ENCODE measurements around the gene MYH9. TPM values are rescaled to one million over a fixed set of nuclear protein-coding genes. Genes with fewer than 3 reads are reported as not detected.

MYH9 gene
- total RNA-seq, 1 donor from 2014 or later, result 111 TPM

- Histone ChIP-seq H3K4me1 (ENCODE audit: control insufficient read depth in 3 of 3, insufficient read depth in 3 of 3, low read length in 3 of 3) (peaks cover 35 to 54% (median 52%) of the 10 kb centered on the region in 3 donors), H3K9me3 (ENCODE audit: control insufficient read depth in 3 of 3, low read length in 3 of 3) (no peaks in the 10 kb centered on the region), H3K27ac (ENCODE audit: low read depth, low read length) (peak overlapping the region; percentile 75), H3K9ac (ENCODE audit: low read depth in 1 of 3, low read length in 3 of 3) (peak overlapping the region in 1 of 3 donors; percentile 45), H3K36me3 (ENCODE audit: control insufficient read depth in 3 of 3, insufficient read depth in 3 of 3, low read length in 3 of 3) (peaks cover 61% of the 10 kb centered on the region in 3 donors), H3K27me3 (ENCODE audit: control insufficient read depth in 3 of 3, insufficient read depth in 3 of 3, low read length in 3 of 3) (no peaks in the 10 kb centered on the region), H3K4me3 (ENCODE audit: low read length in 3 of 3) (no peak overlapping the region)
Observed at GRCh38 chr22:36319595-36320497, 67.9 kb downstream of the MYH9 start.

DNA sequence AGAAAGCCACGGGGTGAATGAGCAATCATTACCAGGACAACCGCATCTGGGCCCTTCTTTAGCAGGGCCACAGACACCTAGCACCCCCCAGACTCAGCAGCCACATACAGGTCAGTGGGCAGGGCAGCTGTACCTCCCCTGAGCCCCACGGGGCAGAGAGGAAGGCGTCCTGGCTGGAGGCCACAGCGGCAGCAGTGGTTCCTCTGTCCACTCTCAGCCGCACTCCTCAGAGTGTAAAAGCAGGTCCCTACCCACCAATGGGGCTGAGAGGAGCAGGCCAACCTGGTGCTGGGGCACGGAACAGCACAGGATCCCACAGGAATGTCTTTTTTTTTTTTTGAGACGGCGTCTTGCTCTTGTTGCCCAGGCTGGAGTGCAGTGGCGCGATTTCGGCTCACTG lies 69.3 kb downstream of the MYH9 start:
- H3K4me3 ChIP-seq (ENCODE audit: low read length in 3 of 3), result no peak overlapping the region
- H3K27ac ChIP-seq (ENCODE audit: low read depth, low read length), result peak overlapping the region; percentile 75
- peak overlapping the region in 1 of 3 donors; percentile 64 for H3K9ac ChIP-seq (ENCODE audit: low read depth in 1 of 3, low read length in 3 of 3)
- H3K4me1 ChIP-seq (ENCODE audit: control insufficient read depth in 3 of 3, insufficient read depth in 3 of 3, low read length in 3 of 3), result peaks cover 21 to 40% (median 38%) of the 10 kb centered on the region in 3 donors
- H3K27me3 ChIP-seq (ENCODE audit: control insufficient read depth in 3 of 3, insufficient read depth in 3 of 3, low read length in 3 of 3), result no peaks in the 10 kb centered on the region
- H3K9me3 ChIP-seq (ENCODE audit: control insufficient read depth in 3 of 3, low read length in 3 of 3), result no peaks in the 10 kb centered on the region
- H3K36me3 ChIP-seq (ENCODE audit: control insufficient read depth in 3 of 3, insufficient read depth in 3 of 3, low read length in 3 of 3), result peaks cover 66 to 74% (median 67%) of the 10 kb centered on the region in 3 donors

DNA sequence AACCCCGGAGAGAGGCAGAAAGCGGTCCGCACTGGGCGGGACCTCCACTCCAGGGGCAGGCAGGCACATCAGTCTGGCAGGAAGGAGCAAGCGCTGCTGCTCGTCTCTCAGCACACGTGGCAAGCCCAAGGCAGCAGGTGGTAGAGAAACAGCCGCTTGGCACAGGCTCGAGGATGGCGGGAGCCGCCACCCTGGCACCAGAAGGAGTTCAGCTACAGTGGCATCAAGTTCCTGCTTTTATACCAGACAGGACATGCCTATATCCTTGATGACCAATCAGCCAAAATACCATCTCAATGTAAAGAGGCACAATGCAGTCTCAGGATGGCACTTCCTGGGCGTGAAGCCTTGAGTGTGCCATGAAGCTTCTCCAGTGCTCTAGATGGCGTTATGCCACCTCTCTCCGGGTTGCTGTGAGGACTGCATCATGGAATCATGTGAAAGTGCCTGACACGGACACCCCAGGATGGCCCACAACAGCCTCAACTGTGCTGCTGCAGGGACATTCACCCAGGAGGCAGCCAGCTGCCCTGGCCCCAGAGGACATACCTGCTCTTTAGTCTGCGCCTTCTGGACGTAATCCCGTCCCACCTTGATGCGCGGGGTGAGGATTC lies 70.0 kb downstream of the MYH9 start:
- H3K27ac ChIP-seq (ENCODE audit: low read depth, low read length), result peak overlapping the region; percentile 75
- no peaks in the 10 kb centered on the region for H3K9me3 ChIP-seq (ENCODE audit: control insufficient read depth in 3 of 3, low read length in 3 of 3)
- H3K9ac ChIP-seq (ENCODE audit: low read depth in 1 of 3, low read length in 3 of 3), result peak overlapping the region in 2 of 3 donors; percentile 20 to 64
- peaks cover 14 to 34% (median 31%) of the 10 kb centered on the region in 3 donors for H3K4me1 ChIP-seq (ENCODE audit: control insufficient read depth in 3 of 3, insufficient read depth in 3 of 3, low read length in 3 of 3)
- no peaks in the 10 kb centered on the region for H3K27me3 ChIP-seq (ENCODE audit: control insufficient read depth in 3 of 3, insufficient read depth in 3 of 3, low read length in 3 of 3)
- peaks cover 63 to 73% (median 70%) of the 10 kb centered on the region in 3 donors for H3K36me3 ChIP-seq (ENCODE audit: control insufficient read depth in 3 of 3, insufficient read depth in 3 of 3, low read length in 3 of 3)
- peak overlapping the region in 2 of 3 donors; percentile 6 to 14 for H3K4me3 ChIP-seq (ENCODE audit: low read length in 3 of 3)

DNA sequence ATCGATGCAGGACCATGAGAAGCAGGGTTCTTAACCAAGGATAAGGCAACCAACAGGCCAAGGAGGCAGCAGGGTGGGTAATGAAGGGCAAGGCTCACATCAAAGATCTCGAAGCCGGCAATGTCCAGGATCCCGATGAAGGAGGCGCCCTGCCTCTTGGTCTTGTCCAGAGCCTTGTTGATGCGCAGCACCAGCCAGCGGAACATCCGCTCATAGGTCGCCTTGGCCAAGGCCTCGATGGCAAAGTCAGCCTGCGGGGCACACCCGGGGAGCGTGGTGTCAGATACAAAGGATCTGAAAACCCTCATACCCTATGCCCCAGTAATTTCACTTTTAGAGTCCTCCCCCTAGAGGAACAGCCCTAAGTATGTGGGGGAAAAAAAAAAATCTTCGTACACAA lies 71.3 kb downstream of the MYH9 start:
- Histone ChIP-seq H3K4me3 (ENCODE audit: low read length in 3 of 3) (no peak overlapping the region), H3K27ac (ENCODE audit: low read depth, low read length) (no peak overlapping the region), H3K27me3 (ENCODE audit: control insufficient read depth in 3 of 3, insufficient read depth in 3 of 3, low read length in 3 of 3) (no peaks in the 10 kb centered on the region), H3K4me1 (ENCODE audit: control insufficient read depth in 3 of 3, insufficient read depth in 3 of 3, low read length in 3 of 3) (peaks cover 13 to 25% (median 23%) of the 10 kb centered on the region in 3 donors), H3K36me3 (ENCODE audit: control insufficient read depth in 3 of 3, insufficient read depth in 3 of 3, low read length in 3 of 3) (peaks cover 62 to 72% (median 71%) of the 10 kb centered on the region in 3 donors), H3K9ac (ENCODE audit: low read depth in 1 of 3, low read length in 3 of 3) (no peak overlapping the region), H3K9me3 (ENCODE audit: control insufficient read depth in 3 of 3, low read length in 3 of 3) (no peaks in the 10 kb centered on the region)

GRCh38 chr22:36315325-36315724 lies 72.4 kb downstream of the MYH9 start:
- Histone ChIP-seq H3K4me1 (ENCODE audit: control insufficient read depth in 3 of 3, insufficient read depth in 3 of 3, low read length in 3 of 3) (peaks cover 13 to 25% (median 19%) of the 10 kb centered on the region in 3 donors), H3K4me3 (ENCODE audit: low read length in 3 of 3) (no peak overlapping the region), H3K9me3 (ENCODE audit: control insufficient read depth in 3 of 3, low read length in 3 of 3) (no peaks in the 10 kb centered on the region), H3K27me3 (ENCODE audit: control insufficient read depth in 3 of 3, insufficient read depth in 3 of 3, low read length in 3 of 3) (no peaks in the 10 kb centered on the region), H3K36me3 (ENCODE audit: control insufficient read depth in 3 of 3, insufficient read depth in 3 of 3, low read length in 3 of 3) (peaks cover 65 to 74% (median 74%) of the 10 kb centered on the region in 3 donors), H3K9ac (ENCODE audit: low read depth in 1 of 3, low read length in 3 of 3) (no peak overlapping the region), H3K27ac (ENCODE audit: low read depth, low read length) (no peak overlapping the region)

DNA sequence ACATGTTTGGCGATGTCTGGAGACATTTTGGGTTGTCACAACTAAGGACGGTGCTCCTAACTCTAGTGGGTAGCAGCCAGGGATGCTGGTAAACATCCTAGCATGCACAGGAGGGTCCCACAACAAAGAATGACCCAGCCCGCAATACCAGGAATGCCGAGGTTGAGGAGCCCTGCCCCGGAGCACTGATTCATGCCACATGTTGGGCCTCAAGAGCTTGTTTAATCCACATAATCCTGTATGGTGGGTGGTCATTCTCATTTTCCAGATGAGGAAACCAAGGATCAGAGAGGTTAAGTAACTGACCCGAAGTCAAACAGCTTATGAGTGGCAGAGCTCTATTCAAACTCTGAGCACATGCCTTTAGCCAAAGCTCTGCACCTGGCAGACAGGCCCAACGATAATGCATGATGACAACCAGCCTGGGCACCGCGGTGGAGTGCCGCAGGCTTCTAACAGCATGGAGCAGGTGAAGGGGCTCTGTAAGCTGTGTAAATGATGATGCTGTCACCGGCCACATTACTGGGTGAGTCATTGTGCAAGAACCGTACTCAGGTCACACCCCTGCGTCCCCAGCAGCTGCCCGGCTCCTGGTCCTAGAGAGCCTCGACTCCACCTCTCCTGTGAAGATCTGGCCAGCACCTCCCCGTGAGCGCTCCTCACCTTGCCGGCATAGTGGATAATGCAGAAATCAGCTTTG lies 76.2 kb downstream of the MYH9 start:
- H3K27me3 ChIP-seq (ENCODE audit: control insufficient read depth in 3 of 3, insufficient read depth in 3 of 3, low read length in 3 of 3), result no peaks in the 10 kb centered on the region
- H3K9ac ChIP-seq (ENCODE audit: low read depth in 1 of 3, low read length in 3 of 3), result no peak overlapping the region
- H3K4me1 ChIP-seq (ENCODE audit: control insufficient read depth in 3 of 3, insufficient read depth in 3 of 3, low read length in 3 of 3), result no peaks in the 10 kb centered on the region
- H3K4me3 ChIP-seq (ENCODE audit: low read length in 3 of 3), result no peak overlapping the region
- H3K36me3 ChIP-seq (ENCODE audit: control insufficient read depth in 3 of 3, insufficient read depth in 3 of 3, low read length in 3 of 3), result peaks cover 68 to 76% (median 69%) of the 10 kb centered on the region in 3 donors
- H3K9me3 ChIP-seq (ENCODE audit: control insufficient read depth in 3 of 3, low read length in 3 of 3), result no peaks in the 10 kb centered on the region
- no peak overlapping the region for H3K27ac ChIP-seq (ENCODE audit: low read depth, low read length)

GRCh38 chr22:36308880-36309279 lies 78.9 kb downstream of the MYH9 start:
- Histone ChIP-seq H3K27me3 (ENCODE audit: control insufficient read depth in 3 of 3, insufficient read depth in 3 of 3, low read length in 3 of 3) (no peaks in the 10 kb centered on the region), H3K9ac (ENCODE audit: low read depth in 1 of 3, low read length in 3 of 3) (no peak overlapping the region), H3K36me3 (ENCODE audit: control insufficient read depth in 3 of 3, insufficient read depth in 3 of 3, low read length in 3 of 3) (peaks cover 77 to 83% (median 81%) of the 10 kb centered on the region in 3 donors), H3K4me3 (ENCODE audit: low read length in 3 of 3) (no peak overlapping the region), H3K27ac (ENCODE audit: low read depth, low read length) (no peak overlapping the region), H3K4me1 (ENCODE audit: control insufficient read depth in 3 of 3, insufficient read depth in 3 of 3, low read length in 3 of 3) (peaks cover 0 to 5% (median 0%) of the 10 kb centered on the region in 3 donors), H3K9me3 (ENCODE audit: control insufficient read depth in 3 of 3, low read length in 3 of 3) (no peaks in the 10 kb centered on the region)

DNA sequence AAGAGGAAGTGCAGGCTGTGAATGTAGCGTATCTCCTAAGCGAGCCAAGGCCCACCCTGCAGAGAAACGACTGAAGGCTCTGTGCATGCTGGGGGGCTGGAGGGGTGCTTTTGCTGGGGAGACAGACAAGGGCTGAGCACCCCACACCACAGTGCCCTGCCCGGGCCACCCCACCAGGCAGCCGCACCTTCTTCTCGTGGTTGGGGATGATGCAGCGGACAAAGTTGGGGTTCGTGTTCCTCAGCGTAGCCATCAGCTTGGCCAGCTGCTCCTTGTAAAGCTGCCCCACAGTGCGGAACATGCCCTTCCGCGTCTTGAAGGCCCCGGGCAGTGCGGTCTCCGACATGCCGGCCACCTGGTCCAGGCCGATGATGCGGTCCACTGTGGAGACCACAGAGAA lies 81.5 kb downstream of the MYH9 start:
- no peak overlapping the region for H3K27ac ChIP-seq (ENCODE audit: low read depth, low read length)
- no peak overlapping the region for H3K9ac ChIP-seq (ENCODE audit: low read depth in 1 of 3, low read length in 3 of 3)
- H3K36me3 ChIP-seq (ENCODE audit: control insufficient read depth in 3 of 3, insufficient read depth in 3 of 3, low read length in 3 of 3), result peaks cover 74 to 85% (median 80%) of the 10 kb centered on the region in 3 donors
- no peaks in the 10 kb centered on the region for H3K27me3 ChIP-seq (ENCODE audit: control insufficient read depth in 3 of 3, insufficient read depth in 3 of 3, low read length in 3 of 3)
- no peak overlapping the region for H3K4me3 ChIP-seq (ENCODE audit: low read length in 3 of 3)
- H3K4me1 ChIP-seq (ENCODE audit: control insufficient read depth in 3 of 3, insufficient read depth in 3 of 3, low read length in 3 of 3), result peaks cover 0 to 6% (median 0%) of the 10 kb centered on the region in 3 donors
- H3K9me3 ChIP-seq (ENCODE audit: control insufficient read depth in 3 of 3, low read length in 3 of 3), result no peaks in the 10 kb centered on the region

DNA sequence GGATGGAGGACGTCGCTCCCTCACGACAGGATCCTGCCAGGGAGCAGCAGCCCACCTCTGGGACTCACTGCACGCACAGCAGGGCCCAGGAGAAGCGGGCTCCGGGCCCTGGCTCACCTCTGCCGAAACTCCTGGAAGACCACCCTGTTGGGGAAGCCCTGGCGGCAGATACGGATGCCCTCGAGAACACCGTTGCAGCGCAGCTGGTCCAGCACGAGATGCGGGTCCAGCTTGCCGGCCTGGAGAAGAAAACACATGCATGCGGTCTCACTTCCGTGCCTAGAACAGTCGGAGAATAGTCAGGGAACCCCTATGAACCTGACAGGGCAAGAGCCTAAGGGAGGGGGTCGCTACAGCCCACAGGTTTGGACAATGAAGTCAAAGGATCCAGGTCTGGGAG lies 82.0 kb downstream of the MYH9 start:
- Histone ChIP-seq H3K4me1 (ENCODE audit: control insufficient read depth in 3 of 3, insufficient read depth in 3 of 3, low read length in 3 of 3) (peaks cover 0 to 6% (median 0%) of the 10 kb centered on the region in 3 donors), H3K36me3 (ENCODE audit: control insufficient read depth in 3 of 3, insufficient read depth in 3 of 3, low read length in 3 of 3) (peaks cover 74 to 85% (median 80%) of the 10 kb centered on the region in 3 donors), H3K27me3 (ENCODE audit: control insufficient read depth in 3 of 3, insufficient read depth in 3 of 3, low read length in 3 of 3) (no peaks in the 10 kb centered on the region), H3K9me3 (ENCODE audit: control insufficient read depth in 3 of 3, low read length in 3 of 3) (no peaks in the 10 kb centered on the region), H3K4me3 (ENCODE audit: low read length in 3 of 3) (no peak overlapping the region), H3K27ac (ENCODE audit: low read depth, low read length) (no peak overlapping the region), H3K9ac (ENCODE audit: low read depth in 1 of 3, low read length in 3 of 3) (no peak overlapping the region)
